HG03159 (cell line): ENCODE measurements around the gene BMP10.
A peak's percentile ranks its signal among the peaks of the same experiment; 100 is the strongest.

Source experiments
- ATAC-seq: cut with Tn5 transposase; IDR thresholded peaks from one replicate; pipeline ENCODE4 v1.9.1; 2021; ENCODE audit warnings: mild to moderate bottlenecking, moderate library complexity; ENCODE audit not compliant: unreplicated experiment

BMP10 gene, protein sequence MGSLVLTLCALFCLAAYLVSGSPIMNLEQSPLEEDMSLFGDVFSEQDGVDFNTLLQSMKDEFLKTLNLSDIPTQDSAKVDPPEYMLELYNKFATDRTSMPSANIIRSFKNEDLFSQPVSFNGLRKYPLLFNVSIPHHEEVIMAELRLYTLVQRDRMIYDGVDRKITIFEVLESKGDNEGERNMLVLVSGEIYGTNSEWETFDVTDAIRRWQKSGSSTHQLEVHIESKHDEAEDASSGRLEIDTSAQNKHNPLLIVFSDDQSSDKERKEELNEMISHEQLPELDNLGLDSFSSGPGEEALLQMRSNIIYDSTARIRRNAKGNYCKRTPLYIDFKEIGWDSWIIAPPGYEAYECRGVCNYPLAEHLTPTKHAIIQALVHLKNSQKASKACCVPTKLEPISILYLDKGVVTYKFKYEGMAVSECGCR

DNA sequence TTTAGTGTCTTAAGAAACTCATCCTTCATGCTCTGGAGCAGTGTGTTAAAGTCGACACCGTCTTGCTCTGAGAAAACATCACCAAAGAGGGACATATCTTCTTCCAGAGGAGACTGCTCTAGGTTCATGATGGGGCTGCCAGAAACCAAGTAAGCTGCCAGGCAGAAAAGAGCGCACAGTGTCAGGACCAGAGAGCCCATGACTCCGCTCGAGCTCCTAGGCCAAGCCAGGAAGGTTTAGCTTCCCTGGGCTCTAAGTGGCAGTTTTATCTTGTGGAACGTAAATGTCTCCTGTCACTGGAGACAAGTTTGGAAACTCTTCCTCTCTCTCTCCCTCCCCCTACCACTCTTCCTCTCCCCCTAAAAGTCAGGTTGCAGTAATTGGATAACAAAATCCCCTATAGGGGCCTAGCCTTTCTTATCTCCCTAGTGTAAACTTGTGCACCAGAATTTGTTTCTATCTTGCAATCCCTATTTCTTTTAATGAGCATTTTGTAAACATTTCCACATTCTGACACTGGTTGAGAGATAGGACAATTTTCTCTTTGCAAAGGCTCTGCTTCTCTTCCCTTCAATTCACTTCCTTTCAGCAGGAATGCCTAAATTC, at the start of gene BMP10:
Gene BMP10, minus strand, starts transcription at position 239 of the 606 bp plus-strand sequence. Its CDS starts 39 bp downstream, at position 200.
- ATAC-seq: no peak

- ATAC-seq: no peak
Measured at GRCh38 chr2:68920481-68921170, 49.4 kb upstream of the BMP10 start.

GRCh38 chr2:68918497-68918896, 47.3 kb upstream of the BMP10 start:
- ATAC-seq: no peak

GRCh38 chr2:68917034-68917718, 46.0 kb upstream of the BMP10 start:
- no peak for ATAC-seq

DNA sequence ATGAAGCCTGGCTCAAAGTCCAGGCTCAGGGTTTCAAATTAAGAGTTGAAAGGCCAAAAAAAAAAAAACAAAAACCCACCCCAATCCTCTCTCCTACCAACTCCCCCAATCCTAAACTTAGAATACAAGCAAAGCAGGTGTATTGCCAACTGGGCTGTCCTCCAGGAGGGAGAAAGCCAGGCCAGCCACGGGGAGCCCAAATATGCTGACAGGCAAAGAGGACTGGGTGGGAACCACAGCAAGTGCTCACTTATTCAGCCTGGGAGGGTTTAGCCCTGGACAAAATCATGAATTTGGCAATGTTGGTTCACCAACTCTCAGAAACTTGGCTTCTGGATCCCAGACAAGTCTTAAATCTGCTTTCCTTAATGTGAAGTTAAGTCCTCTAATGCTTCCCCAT, 45.0 kb upstream of the BMP10 start:
- ATAC-seq: no peak

- no peak for ATAC-seq
Measured at GRCh38 chr2:68915393-68915792, 44.2 kb upstream of the BMP10 start.

- no peak for ATAC-seq
Measured at GRCh38 chr2:68913359-68913758, 42.2 kb upstream of the BMP10 start.

DNA sequence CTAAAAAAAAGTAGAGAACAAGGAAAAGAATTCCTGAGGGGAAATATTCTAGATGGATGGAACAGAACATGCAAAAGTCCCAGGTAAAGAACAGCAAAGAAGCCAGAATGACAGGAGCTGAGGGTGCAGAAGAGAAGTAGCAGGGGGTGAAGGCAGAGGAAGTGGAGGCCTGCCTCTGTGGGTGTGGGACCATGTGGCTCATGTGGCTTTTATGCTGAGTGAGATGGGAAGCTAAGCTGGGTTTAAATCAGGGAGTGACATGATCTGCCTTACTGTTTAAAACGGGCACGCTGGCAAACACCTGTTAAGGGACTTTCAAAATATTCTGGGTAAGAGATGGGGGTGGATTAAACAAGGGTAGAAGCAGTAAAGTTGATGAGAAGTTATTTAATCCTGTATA, 41.5 kb upstream of the BMP10 start:
- no peak for ATAC-seq

DNA sequence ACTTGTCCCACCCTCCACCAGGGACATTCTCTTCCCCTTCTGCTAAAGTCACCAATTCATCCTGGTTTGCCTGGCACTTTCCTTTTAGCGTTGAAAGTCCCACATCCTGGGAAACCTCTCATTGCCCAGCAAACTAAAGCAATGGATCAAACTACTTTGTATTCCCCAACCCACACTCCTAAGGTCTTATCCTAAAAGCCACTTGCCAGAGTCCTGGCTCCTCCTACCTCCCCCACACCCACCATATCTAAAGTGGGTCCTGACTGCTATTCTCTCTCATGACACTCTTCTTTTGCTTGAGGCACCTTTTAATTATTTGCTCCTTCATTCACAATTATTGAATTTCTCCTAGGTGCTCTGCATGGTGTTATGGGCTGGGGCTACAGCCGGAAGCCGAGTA, 40.9 kb upstream of the BMP10 start:
- no peak for ATAC-seq

DNA sequence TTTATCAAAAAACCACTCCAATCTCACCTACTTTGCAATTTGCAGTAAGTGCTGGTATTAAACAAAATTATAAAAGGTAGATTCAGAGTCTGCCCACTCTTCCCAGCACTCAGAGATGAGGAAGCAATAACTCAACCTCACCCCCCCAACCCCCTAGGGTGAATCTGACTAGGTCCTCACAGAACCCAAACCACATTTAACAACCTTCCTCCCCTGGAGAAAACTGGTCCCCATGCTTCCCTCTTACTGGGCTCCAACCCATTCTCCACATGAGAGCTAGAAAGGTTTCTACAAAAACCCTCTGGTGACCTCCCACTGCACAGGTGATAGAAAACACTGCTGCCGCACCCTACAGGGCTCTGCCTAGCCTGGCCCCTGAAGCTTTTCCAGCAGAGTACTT, 40.5 kb upstream of the BMP10 start:
- no peak for ATAC-seq

DNA sequence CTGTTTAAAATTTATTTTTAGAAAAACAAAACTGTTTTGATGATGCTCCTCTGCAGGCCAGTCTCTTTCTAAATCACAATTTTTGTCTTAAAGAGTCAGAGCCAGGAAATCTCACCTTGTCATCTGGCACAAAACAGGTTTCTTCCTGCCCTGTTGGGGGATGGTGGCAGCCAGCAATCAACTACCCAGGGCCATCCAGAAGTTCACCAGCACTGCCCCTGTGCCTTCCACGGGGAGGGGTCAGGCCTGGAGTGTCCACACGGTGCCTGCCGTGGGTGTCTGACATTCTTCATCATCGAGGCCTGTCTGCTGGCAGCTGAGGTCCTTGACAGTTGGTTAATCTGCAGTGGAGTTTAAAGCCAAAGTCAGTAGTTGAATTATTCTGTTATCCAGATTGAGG, 40.0 kb upstream of the BMP10 start:
- no peak for ATAC-seq

GRCh38 chr2:68909793-68910674, 38.8 kb upstream of the BMP10 start:
- ATAC-seq: peak; percentile 43

GRCh38 chr2:68908392-68908970, 37.3 kb upstream of the BMP10 start:
- ATAC-seq: peak; percentile 97

- ATAC-seq: peak; percentile 24
Measured at GRCh38 chr2:68907920-68908253, 36.7 kb upstream of the BMP10 start.

GRCh38 chr2:68907232-68907919, 36.2 kb upstream of the BMP10 start:
- ATAC-seq: no peak

DNA sequence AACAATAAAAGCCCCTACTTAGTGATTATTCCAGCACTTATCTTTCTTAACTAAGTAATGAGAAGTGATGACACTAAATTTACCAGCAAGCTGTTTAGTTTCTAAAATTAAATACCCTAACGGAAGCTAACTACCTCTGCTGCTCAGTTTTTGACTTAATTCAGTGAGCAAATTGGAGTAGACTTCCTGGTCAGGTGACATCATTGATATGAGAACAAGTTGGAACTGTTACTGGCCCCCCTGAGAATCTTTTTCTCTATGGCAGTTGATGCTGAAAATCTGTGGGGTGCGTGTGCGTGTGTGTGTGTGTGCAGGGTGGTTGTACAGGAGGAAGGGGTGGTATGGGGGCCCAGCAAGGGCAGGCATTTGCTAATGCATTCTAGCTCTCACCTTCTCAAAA, 35.5 kb upstream of the BMP10 start:
- ATAC-seq: no peak

GRCh38 chr2:68905116-68905515, 33.9 kb upstream of the BMP10 start:
- ATAC-seq: no peak

DNA sequence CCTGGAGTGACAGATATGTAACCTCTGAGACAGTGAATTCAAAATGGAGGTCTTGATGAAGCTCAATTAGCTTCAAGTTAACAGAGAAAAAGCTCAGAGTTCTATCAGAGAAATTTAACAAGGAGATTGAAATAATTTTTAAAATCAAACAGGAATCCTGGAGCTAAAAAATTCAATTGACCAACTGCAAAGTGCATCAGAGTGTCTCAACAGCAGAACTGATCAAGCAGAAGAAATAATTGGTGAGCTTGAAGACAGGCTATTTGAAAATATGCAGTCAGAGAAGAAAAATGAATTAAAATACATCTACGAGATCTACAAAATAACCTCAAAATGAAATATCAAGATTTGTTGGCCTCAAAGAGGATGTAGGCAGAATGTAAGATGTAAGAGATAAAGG, 30.4 kb upstream of the BMP10 start:
- no peak for ATAC-seq

- no peak for ATAC-seq
Measured at GRCh38 chr2:68901199-68901514, 30.0 kb upstream of the BMP10 start.
